NT2/D1 (cell line): Measurements from ENCODE around the gene CDR2.

Experiments
- SUZ12 ChIP-seq: IDR thresholded peaks from 2 replicates; pipeline ENCODE4 v1.6.1; 2011; ENCODE audit not compliant: insufficient read length, insufficient read depth; ENCODE audit errors: extremely low read depth
- YY1 ChIP-seq: IDR thresholded peaks from 2 replicates; pipeline ENCODE4 v1.6.1; 2011; ENCODE audit not compliant: insufficient read length, insufficient read depth
- ZNF274 ChIP-seq: IDR thresholded peaks from 2 replicates; pipeline ENCODE4 v1.6.1; 2011; ENCODE audit warnings: mild to moderate bottlenecking, low read depth, low read length

GRCh38 chr16:22355487-22355908 is 18.9 kb downstream of the CDR2 start:
- TF ChIP-seq YY1 (no peak), SUZ12 (no peak), ZNF274 (no peak)
